NCI-H774 (cell line): ENCODE measurements around the gene MAGI1.

Experiments
- DNase-seq: peaks from one replicate; lab custom pipeline; 2025; lab: John Stamatoyannopoulos, UW

The MAGI1 gene

GRCh38 chr3:65944252-65944651 is 94.5 kb downstream of the MAGI1 start:
- DNase-seq = no peak

DNA sequence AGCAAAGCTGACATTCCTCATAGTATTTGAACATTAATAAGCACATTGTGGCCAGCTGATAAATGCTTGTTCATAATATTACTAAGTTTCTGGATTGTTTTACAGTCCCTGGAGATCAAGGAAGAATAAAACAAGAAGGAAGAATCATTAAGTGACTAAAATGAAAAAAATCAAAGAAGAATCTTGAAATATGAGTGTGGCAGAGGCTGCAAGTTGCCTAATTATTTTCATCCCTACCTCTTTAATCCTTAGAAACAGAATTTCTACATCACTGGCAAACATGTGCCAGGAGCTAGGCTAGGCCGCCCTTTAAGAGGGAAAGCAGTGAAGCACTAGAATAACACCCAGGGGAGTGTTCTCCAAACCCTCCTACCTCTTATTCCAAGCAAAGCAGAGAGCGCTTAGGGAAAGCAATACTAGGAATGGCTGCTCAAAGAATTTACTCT is 98.9 kb downstream of the MAGI1 start:
- no peak for DNase-seq

DNA sequence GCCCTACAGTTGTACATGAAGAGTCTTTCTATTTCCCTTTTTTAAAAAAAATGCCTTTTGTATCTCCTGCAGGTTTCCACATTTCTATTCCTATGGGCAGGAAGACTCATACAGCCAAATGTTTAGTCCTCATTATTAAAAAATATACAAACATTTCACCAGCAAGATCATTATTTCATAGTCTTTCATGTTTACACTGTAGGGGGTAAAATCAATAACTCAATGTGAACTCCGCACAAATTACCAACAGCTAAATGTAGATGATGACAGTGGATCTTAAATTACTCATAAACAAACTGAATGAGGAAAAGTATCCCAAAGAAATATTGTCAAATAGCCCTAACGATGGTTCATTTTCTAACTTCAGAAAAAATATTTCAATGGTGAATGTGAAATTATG is 99.5 kb downstream of the MAGI1 start:
- no peak for DNase-seq

DNA sequence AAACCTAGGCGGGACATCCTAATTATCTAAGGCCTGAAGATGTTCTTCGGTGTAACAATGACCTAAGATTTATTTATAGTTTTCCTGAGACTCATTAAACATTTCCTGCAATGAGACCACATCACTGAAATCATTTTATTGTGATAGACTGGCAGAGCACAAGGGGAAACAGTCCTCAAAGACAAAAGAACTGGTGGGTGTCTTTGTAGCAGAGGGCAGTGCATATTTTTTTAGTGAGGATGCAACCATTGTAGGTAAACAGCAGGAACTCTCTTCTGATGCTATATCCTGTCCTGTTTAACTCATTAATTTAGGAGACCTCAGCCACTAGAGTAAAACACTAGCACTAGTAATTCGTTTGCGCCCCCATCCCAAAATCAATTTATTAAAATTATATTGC is 100.0 kb downstream of the MAGI1 start:
- DNase-seq = no peak

DNA sequence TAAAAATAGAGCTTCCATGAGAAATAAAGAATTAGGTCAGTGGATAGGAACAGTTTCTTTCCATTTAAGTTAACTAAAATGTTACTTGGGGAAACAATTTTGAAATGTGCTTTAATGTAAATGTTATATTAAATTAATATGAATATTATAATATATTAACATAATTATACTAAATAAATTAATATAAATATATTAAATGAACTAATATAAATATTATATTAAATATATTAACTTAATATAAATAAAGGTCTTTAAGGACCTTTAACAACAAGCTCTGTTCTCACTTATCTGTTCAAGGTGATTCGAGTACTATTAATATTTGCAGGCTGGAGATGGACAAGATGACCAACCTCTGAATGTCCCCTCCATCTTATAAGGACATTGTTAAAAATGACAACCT is 100.6 kb downstream of the MAGI1 start:
- no peak for DNase-seq

GRCh38 chr3:65936908-65937638 is 101.6 kb downstream of the MAGI1 start:
- DNase-seq = no peak

DNA sequence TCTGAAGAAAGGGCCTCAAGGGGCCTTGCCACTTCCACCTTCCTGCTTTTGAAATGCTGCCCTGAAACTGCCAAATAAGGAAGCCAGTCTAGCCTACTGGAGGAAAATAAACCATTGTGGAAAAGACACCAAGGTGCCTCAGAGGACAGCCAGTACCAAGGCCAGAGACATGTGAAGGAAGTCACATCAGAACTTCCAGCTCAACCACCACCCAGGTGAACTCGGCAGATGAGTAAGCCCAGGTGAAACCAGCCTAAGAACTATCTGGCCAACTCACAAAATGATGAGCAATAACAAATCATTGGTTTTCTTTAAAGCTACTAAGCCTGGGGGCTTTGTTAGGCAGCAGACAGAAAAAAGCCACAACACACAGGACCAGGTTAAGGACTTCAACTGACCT is 103.0 kb downstream of the MAGI1 start:
- DNase-seq = no peak

GRCh38 chr3:65930648-65931047 is 108.1 kb downstream of the MAGI1 start:
- no peak for DNase-seq

GRCh38 chr3:65928110-65928509 is 110.6 kb downstream of the MAGI1 start:
- no peak for DNase-seq

DNA sequence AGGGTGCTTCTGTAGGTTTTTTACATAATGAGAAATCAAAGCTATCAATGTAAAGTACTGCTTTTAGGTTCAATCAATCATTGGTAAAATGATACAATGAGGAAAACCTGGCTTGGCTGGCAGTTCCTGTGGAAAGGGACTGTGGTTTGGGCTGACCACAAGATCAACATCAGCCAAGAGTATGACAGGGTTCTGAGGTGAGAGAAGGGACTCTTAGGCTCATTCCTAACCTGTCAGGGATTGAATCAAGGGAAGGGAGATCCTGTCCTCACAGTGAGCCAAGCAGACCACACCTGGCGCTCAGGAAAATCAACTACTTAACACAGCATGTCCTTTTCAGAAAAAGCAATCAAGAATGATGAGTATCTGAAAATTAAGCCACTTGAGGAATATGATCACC is 111.1 kb downstream of the MAGI1 start:
- no peak for DNase-seq

GRCh38 chr3:65925254-65925954 is 113.3 kb downstream of the MAGI1 start:
- DNase-seq = no peak

GRCh38 chr3:65924762-65925161 is 114.0 kb downstream of the MAGI1 start:
- no peak for DNase-seq

DNA sequence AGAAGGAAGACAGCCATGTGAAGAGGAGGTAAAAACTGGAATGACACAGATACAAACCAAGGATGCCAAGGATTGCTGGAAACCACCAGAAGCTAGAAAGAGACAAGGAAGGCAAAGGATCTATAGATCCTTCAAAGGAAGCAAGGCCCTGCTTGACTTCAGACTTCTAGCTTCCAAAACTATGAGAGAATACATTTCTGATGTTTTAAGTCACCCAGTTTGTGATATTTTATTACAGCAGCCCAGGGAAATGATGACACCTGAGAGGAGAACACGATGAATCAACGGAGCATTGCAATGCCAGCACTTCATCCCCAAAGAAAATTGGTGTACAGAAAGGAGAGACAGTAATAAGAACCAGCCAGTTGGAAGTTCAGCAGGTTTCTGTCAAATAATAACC is 116.3 kb downstream of the MAGI1 start:
- no peak for DNase-seq

- no peak for DNase-seq
Measured at GRCh38 chr3:65919826-65920225, 118.9 kb downstream of the MAGI1 start.

- no peak for DNase-seq
Measured at GRCh38 chr3:65915477-65915876, 123.2 kb downstream of the MAGI1 start.

DNA sequence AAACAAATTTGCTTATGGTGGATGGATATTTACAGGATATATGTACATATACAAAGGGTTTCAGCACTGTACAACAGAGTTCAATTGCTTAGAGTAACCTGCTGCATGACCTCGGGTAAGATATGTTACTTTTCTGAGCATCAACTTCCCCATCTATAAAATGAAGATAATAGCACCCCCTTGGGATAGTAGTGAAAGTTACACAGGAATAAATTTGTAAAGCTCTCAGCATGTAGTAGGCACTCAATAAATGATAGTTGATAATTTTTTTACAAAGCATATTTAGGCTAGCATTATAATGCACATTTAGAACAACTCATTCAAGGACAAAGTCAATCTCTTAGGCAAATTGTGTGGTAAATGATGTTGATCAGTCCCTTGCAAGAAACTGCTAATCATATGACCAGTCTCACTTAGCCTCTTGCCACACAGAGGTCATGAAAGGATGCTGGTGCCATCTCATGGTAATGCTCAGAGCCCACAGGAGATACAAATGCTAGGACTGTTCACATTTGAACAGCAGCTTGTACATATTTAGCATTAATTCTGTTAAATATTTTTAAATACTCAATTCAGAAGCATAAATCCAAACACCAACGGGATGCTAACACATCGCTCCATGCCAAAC is 123.9 kb downstream of the MAGI1 start:
- no peak for DNase-seq

GRCh38 chr3:65914032-65914739 is 124.5 kb downstream of the MAGI1 start:
- no peak for DNase-seq

DNA sequence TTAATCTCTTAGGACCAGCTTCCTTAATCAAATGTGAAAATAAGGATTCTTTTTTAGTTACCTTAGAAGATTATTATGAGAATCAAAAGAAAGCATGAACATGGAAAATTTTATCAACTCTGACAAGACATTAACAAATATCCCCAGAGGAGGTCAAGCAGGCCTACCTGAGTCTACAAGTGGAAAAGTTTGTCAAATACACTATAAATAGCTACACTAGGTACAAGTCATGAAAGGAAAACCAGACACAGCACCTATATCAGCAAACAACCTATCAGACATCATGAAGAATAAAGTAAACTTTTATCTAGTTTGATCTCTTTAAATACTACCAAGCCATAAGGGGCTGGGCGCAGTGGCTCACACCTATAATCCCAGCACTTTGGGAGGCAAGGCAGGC is 126.1 kb downstream of the MAGI1 start:
- no peak for DNase-seq

DNA sequence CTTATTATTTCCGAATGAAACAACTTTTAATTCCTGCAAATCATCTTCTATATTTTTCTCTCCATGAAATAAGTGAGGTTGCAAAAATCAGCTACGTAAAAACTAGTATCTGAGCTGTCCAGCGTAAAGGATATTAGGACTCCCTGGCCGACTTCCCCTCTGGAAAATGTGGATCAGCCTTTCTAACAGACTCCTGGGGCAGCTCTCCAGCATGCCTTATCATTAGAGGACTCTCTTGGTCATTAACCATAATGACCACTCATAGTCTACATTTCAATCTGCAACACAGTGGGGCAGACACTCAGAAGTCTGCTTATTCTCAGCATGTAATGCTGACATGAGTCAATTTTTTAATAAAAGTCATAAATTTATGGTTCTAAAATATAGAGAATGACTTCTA is 130.1 kb downstream of the MAGI1 start:
- DNase-seq = no peak

- no peak for DNase-seq
Measured at GRCh38 chr3:65907232-65908130, 131.2 kb downstream of the MAGI1 start.

DNA sequence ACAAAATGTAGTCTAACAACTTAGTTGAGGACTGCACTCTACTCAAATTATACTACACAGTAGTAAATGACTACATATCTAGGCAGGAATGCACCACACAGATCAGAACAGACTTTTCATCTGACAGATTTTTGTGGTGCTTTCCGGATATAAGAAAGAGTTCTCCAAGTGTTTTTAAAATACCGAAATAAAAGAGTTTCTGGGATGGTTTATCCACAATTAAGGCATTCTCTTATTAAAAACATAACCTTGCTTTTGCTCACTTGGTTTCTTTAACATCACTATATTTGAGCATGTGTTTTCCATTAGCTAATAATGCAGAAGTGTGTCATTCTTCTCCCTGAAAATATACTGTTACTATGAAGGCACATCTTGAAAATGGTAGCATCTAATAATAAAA is 132.9 kb downstream of the MAGI1 start:
- no peak for DNase-seq

DNA sequence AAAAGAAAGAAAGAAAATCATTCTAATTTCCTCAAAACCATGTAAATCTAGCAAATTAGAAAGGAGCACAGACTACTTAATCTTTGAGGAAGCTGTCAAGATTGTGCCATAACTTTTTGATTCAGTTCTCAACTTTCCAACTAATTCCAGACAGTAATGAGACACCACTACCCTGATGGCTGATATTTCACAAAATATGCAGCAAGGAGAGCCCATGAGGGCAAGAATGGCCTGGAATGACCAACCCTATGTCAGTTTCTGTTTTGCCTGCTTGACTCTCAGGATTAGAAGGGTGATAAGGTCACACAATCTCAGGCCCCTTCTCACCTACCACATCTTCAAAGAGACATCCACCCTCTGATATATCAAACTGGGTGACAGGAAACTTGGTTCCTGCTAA is 134.7 kb downstream of the MAGI1 start:
- no peak for DNase-seq
